Esophagus muscularis mucosa (tissue), 3 donors: ENCODE measurements around the gene ALDH7A1.

Experiments
- CTCF ChIP-seq, 3 experiments: fragments of 200-600 bp in 2 of 3; fragments of 450-650 bp in 1 of 3; sonication (generic) in 2 of 3; IDR thresholded peaks; one replicate each; pipeline ENCODE4 v1.5.1; 2017 to 2019; ENCODE audit warnings: antibody characterized with exemption in 3 of 3, mild to moderate bottlenecking in 2 of 3, moderate library complexity in 1 of 3
- POLR2A ChIP-seq: fragments of 450-650 bp; IDR thresholded peaks from one replicate; pipeline ENCODE4 v1.6.1; 2017; ENCODE audit warnings: antibody characterized with exemption, moderate library complexity, mild to moderate bottlenecking, low read depth

DNA sequence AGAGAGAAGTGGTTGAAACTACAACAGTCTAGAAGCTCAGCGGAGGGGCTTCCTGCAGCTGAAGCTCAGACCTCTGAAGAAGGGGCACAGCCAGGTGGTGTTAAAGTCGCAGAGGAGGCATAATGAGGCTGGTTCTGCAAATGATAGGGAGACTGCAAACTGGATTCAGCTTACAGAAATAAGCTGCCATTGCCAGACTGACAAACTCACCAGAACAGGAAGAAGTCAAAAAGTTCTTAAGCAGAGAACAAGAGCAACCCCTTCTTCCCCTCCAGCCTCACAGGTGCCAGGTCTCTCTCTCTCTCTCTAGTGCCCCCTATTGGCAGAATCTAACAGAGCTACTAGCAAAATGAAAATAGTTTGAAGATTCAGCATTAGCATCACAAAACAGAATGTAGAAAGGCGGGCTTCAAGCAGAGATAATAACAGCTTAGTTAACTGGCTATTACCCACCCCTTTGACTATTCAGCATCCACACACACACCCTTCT is 95.1 kb downstream of the ALDH7A1 start:
- peak; percentile 38 to 52 (median 44) for TF ChIP-seq CTCF (IDR thresholded peaks at IDR 0.05)
- TF ChIP-seq POLR2A = no peak
